Skeletal muscle satellite cell (primary cell): ENCODE measurements around the gene UQCRC1.

Experiments
- H3K27me3 ChIP-seq: 2 replicates; pipeline ENCODE4 v1.7.0; 2013; ENCODE audit warnings: low read length; ENCODE audit not compliant: control insufficient read depth, insufficient read depth
- H3K36me3 ChIP-seq: 2 replicates; pipeline ENCODE4 v1.7.0; 2013; ENCODE audit warnings: mild to moderate bottlenecking, control low read depth, low read length; ENCODE audit not compliant: insufficient read depth
- H3K4me1 ChIP-seq: 2 replicates; pipeline ENCODE4 v1.7.0; 2013; ENCODE audit warnings: low read length; ENCODE audit not compliant: control insufficient read depth, insufficient read depth
- H3K4me2 ChIP-seq: 2 replicates; pipeline ENCODE4 v1.7.0; 2013; ENCODE audit warnings: mild to moderate bottlenecking, low read length
- H3K4me3 ChIP-seq: 2 replicates; pipeline ENCODE4 v1.7.0; 2013; ENCODE audit warnings: low read length
- H3K9ac ChIP-seq: 2 replicates; pipeline ENCODE4 v1.7.0; 2013; ENCODE audit warnings: mild to moderate bottlenecking, low read depth, low read length, moderate library complexity
- H3K9me3 ChIP-seq: replicated peaks from 2 replicates; pipeline ENCODE4 v1.7.0; 2013; ENCODE audit warnings: mild to moderate bottlenecking, control low read depth, low read length

Gene UQCRC1

DNA sequence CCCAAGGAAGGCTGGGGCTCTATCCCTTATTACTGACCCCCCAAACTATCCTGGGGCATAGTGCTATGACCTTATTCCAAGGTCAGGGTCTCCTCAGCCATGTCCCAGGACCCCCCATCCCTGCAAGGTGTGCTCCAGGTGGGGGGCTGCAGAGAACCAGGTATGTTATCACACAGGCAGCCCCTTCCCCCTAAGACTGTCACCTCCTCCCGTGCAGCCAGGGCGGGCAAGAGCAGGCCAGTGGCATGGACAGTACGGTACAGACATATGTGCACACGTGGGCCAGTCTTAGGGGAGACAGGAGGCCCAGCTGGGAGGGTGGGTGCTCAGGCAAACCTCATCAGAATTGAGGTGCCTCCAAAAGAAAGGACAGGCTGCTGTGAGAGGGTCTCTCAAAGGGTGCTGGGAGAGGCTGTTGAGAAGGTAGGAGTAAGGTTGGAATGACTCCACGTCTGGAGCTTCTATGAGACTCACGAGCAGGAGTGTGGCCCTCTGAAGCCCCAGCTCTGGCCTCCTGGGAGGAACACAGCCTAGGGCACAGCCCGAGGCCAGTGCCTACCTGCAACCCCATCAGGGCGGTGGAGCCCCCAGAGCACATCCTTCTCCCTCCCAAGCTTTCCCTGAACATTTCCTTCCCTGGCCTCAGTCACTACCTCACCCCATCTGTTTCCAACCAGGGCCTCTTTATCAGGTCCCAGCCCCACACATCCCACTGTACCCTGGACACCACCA, 12.6 kb downstream of the UQCRC1 start:
- Histone ChIP-seq H3K36me3 (peaks cover 53% of the 10 kb centered on the region), H3K9me3 (no peaks in the 10 kb centered on the region), H3K4me1 (peaks cover 53% of the 10 kb centered on the region)

DNA sequence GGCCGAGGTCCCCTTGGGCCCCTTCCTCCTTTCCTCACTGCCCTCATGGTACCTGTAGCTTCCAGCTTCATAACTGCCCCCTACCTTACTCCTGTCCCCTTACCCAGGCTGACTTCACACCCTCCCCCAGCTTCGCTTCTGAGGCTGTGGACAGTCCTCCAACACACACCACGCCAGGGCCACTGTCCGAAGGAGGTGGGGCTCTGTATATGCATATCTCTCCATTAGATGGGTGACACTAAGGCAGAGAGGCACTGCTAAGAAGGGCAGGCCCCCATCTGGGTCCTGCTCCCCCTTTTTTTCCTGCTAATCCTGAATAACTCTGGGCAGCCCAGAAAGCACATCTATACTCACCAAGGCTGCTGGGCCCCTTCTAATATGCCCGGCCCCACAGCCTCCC, 13.3 kb downstream of the UQCRC1 start:
- Histone ChIP-seq H3K9ac (peak overlapping the region; percentile 1), H3K4me3 (no peak overlapping the region), H3K4me2 (peak overlapping the region; percentile 92), H3K4me1 (peaks cover 53% of the 10 kb centered on the region), H3K9me3 (no peaks in the 10 kb centered on the region), H3K36me3 (peaks cover 46% of the 10 kb centered on the region), H3K27me3 (no peaks in the 10 kb centered on the region)

More for the DNA sequence above, 12.6 kb downstream of the UQCRC1 start:
- no peak overlapping the region for H3K4me3 ChIP-seq
- no peak overlapping the region for H3K9ac ChIP-seq
- H3K4me2 ChIP-seq = no peak overlapping the region
- H3K27me3 ChIP-seq = no peaks in the 10 kb centered on the region

DNA sequence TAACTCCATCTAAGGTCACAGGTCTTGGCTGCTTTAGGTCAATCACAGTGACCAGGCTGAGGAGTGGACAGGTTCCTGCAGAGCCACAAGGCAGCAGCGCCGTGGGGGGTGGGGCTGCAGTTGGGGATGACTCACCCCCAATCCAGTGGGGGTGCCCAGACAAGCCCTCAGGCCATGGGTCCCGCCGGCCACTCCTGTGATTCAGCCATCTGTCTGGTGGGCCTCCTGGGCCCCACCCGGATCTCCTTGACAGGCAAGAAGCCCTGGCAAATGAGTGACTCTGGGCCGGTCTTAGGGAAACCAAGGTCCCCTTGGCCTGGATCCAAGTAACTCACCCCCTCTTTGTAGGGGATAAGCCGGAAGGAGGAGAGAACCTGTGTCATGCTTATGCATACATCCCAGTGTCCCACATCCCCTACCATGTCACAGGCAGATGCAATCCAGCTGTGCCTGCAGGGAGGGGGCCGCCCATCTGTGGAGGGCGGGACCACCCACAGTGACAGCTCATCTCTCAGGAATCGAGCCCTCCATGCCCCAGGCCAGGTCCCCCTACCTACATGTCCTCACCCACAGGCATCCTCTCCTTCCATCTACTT, 13.8 kb downstream of the UQCRC1 start:
- Histone ChIP-seq H3K4me2 (peak overlapping the region; percentile 92), H3K9ac (peak overlapping the region; percentile 1), H3K4me1 (peaks cover 53% of the 10 kb centered on the region), H3K36me3 (peaks cover 41% of the 10 kb centered on the region), H3K9me3 (no peaks in the 10 kb centered on the region), H3K27me3 (no peaks in the 10 kb centered on the region), H3K4me3 (peak overlapping the region; percentile 66)

- no peaks in the 10 kb centered on the region for H3K9me3 ChIP-seq
- no peaks in the 10 kb centered on the region for H3K27me3 ChIP-seq
- H3K4me1 ChIP-seq = peaks cover 53% of the 10 kb centered on the region
- H3K4me2 ChIP-seq = peak within 1 kb of the TSS; percentile 92
- peak within 1 kb of the TSS; percentile 66 for H3K4me3 ChIP-seq
- peaks cover 35% of the 10 kb centered on the region for H3K36me3 ChIP-seq
- H3K9ac ChIP-seq = peak within 1 kb of the TSS; percentile 66
These were observed 14.3 kb downstream of the UQCRC1 start, which contains the start of gene COL7A1 for GRCh38 chr3:48595075-48595525. Gene COL7A1, minus strand, starts transcription at chr3:48595329. Its CDS starts 170 bp downstream, at chr3:48595159.

GRCh38 chr3:48594417-48595049, 14.9 kb downstream of the UQCRC1 start:
- peak overlapping the region; percentile 92 for H3K4me2 ChIP-seq
- no peaks in the 10 kb centered on the region for H3K27me3 ChIP-seq
- H3K4me3 ChIP-seq = peak overlapping the region; percentile 66
- H3K9ac ChIP-seq = peak overlapping the region; percentile 66
- H3K4me1 ChIP-seq = peaks cover 48% of the 10 kb centered on the region
- H3K9me3 ChIP-seq = no peaks in the 10 kb centered on the region
- peaks cover 30% of the 10 kb centered on the region for H3K36me3 ChIP-seq

- no peak overlapping the region for H3K9ac ChIP-seq
- peaks cover 36% of the 10 kb centered on the region for H3K4me1 ChIP-seq
- no peak overlapping the region for H3K4me3 ChIP-seq
- no peaks in the 10 kb centered on the region for H3K27me3 ChIP-seq
- no peaks in the 10 kb centered on the region for H3K9me3 ChIP-seq
- no peak overlapping the region for H3K4me2 ChIP-seq
- peaks cover 20% of the 10 kb centered on the region for H3K36me3 ChIP-seq
These were observed 16.1 kb downstream of the UQCRC1 start for GRCh38 chr3:48593337-48593736.

DNA sequence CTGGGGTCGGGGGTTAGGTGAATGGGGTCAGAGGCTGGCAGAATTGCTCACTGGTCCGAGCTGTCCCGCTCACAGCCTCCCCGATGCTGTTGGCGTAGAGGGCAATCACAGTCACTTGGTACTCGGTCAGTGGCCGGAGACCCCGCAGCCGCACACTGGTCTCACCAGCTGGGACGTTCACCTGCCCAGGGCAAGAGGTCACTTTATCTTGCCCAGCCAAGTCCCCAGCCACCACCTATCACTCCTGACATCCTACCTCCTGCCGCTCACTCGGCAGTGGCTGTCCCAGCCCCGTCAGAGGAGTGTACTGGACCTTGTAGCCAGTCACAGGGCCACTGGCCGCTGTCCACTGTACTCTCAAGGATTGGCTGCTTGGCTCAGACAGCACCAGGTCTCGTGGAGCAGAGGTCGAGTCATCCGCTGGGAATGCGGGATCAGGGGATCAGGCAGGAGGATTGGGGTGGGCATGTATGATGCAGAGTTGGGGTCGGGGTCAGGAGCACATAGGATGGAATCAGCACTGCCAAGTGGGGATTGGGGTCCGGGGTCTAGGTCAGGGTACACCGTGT, 16.8 kb downstream of the UQCRC1 start:
- Histone ChIP-seq H3K36me3 (peaks cover 13% of the 10 kb centered on the region), H3K9me3 (no peaks in the 10 kb centered on the region), H3K4me3 (no peak overlapping the region), H3K4me2 (no peak overlapping the region), H3K9ac (no peak overlapping the region), H3K4me1 (peaks cover 28% of the 10 kb centered on the region), H3K27me3 (no peaks in the 10 kb centered on the region)

GRCh38 chr3:48591886-48592518, 17.4 kb downstream of the UQCRC1 start:
- no peaks in the 10 kb centered on the region for H3K27me3 ChIP-seq
- H3K36me3 ChIP-seq = peaks cover 7% of the 10 kb centered on the region
- H3K9ac ChIP-seq = no peak overlapping the region

DNA sequence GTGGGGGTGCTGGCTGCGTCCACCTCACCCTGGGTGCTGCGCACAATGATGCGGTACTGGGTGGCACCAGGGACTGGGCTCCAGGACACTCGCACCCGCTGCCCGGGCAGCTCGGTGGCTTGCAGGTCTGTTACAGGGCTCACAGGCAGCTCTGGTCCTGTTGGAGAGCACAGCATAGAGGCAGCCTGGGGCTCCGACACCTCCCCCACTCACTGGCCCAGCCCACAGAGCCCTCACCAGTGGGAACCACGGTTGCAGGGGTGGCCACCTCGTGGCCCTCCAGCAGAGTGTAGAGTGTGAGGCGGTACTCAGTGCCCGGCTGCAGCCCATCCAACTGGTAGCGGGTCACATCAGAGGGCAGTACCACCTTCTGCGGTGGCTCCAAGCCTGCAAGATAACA, 18.0 kb downstream of the UQCRC1 start:
- Histone ChIP-seq H3K9ac (no peak overlapping the region), H3K4me3 (no peak overlapping the region), H3K36me3 (peaks cover 8% of the 10 kb centered on the region), H3K9me3 (no peaks in the 10 kb centered on the region), H3K4me1 (peaks cover 24% of the 10 kb centered on the region), H3K27me3 (no peaks in the 10 kb centered on the region), H3K4me2 (no peak overlapping the region)

More at GRCh38 chr3:48591886-48592518, 17.4 kb downstream of the UQCRC1 start:
- Histone ChIP-seq H3K4me1 (peaks cover 27% of the 10 kb centered on the region), H3K4me3 (no peak overlapping the region), H3K4me2 (no peak overlapping the region), H3K9me3 (no peaks in the 10 kb centered on the region)

GRCh38 chr3:48588230-48588629, 21.2 kb downstream of the UQCRC1 start:
- Histone ChIP-seq H3K4me1 (no peaks in the 10 kb centered on the region), H3K4me3 (no peak overlapping the region), H3K9me3 (no peaks in the 10 kb centered on the region), H3K36me3 (peaks cover 13% of the 10 kb centered on the region), H3K9ac (no peak overlapping the region), H3K27me3 (no peaks in the 10 kb centered on the region), H3K4me2 (no peak overlapping the region)

GRCh38 chr3:48587686-48588085, 21.8 kb downstream of the UQCRC1 start:
- no peak overlapping the region for H3K4me2 ChIP-seq
- H3K36me3 ChIP-seq = peaks cover 12% of the 10 kb centered on the region
- H3K9me3 ChIP-seq = no peaks in the 10 kb centered on the region
- H3K4me3 ChIP-seq = no peak overlapping the region
- no peaks in the 10 kb centered on the region for H3K4me1 ChIP-seq
- no peaks in the 10 kb centered on the region for H3K27me3 ChIP-seq
- H3K9ac ChIP-seq = no peak overlapping the region
